ENCODE measurements around the gene FN1. TPM values are rescaled to one million over a fixed set of nuclear protein-coding genes. Genes with fewer than 3 reads are reported as not detected.

Gene FN1
- total and polyA plus RNA-seq, 2 of the 8 experiments (the other 6 are each of a cell fraction or from before 2014, with no cell fraction given), result 42.9 to 109 TPM

DNA sequence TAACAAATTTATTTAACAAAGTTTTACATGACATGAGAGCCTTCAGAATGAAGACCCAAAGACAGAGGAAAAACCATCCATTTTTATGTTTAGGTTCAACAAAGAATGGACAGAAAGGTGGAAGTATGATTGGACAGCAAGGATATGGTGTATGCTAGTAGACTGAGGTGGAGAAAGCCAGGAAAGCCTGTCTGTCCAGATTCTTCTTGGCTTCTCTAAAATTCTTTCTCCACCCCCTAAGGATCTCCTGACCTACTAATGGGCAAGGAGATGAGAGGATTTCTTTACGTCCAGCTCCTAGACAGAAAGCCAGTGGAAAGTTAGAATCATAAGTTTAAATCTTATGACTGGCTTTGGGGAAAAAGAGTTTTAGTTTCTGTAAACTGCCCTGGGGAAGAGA lies 121.0 kb downstream of the FN1 start:
- Histone ChIP-seq H3K36me3 (ENCODE audit: control insufficient read depth in 2 of 4, insufficient read depth in 4 of 4, low read length in 3 of 4) (peaks cover 3 to 70% (median 32%) of the 10 kb centered on the region in 4 experiments; a peak in 7 of 8 replicates), H2BK5ac (ENCODE audit: low read depth, low read length) (no peak overlapping the region), H2BK120ac (replicated peaks; ENCODE audit: low read depth, low read length) (no peak overlapping the region), H3K4me2 (ENCODE audit: insufficient read depth in 1 of 2, low read depth in 2 of 2, low read length in 2 of 2) (no peak overlapping the region), H3K4me1 (replicated peaks in 1 of 4; ENCODE audit: control insufficient read depth in 3 of 4, insufficient read depth in 4 of 4, low read length in 3 of 4) (peaks cover 0 to 12% (median 2%) of the 10 kb centered on the region in 4 experiments; a peak in 5 of 7 replicates), H3K23me2 (ENCODE audit: low read depth, low read length) (peaks cover 3% of the 10 kb centered on the region; the same call in 1 of the 2 replicates), H3K56ac (replicated peaks; ENCODE audit: insufficient read length, low read depth, low read length) (no peak overlapping the region), H2BK12ac (ENCODE audit: low read depth, low read length) (no peak overlapping the region), H3K18ac (ENCODE audit: extremely low read depth, low read length) (no peak overlapping the region), H4K20me1 (replicated peaks in 1 of 2; ENCODE audit: control insufficient read depth in 1 of 2, insufficient read depth in 2 of 2, low read length in 2 of 2) (peaks cover 0 to 2% of the 10 kb centered on the region in 2 experiments), H3K9ac (replicated peaks in 1 of 4; ENCODE audit: extremely low read depth in 1 of 4, low read depth in 3 of 4, low read length in 3 of 4) (no peak overlapping the region), H2AFZ (ENCODE audit: low read length) (no peak overlapping the region), H3K9me3 (ENCODE audit: insufficient read depth in 2 of 2, low read depth in 1 of 2, low read length in 1 of 2) (no peaks in the 10 kb centered on the region), H3K4me3 (ENCODE audit: extremely low read depth in 1 of 4, insufficient read depth in 2 of 4, low read depth in 3 of 4, low read length in 4 of 4) (no peak overlapping the region), H2AK5ac (ENCODE audit: low read depth, low read length) (no peak overlapping the region), H2BK20ac (ENCODE audit: low read length) (no peak overlapping the region), H3K27ac (ENCODE audit: low read depth, low read length) (no peak overlapping the region), H3K27me3 (replicated peaks in 1 of 4; ENCODE audit: control insufficient read depth in 3 of 4, extremely low read depth in 1 of 4, insufficient read depth in 3 of 4, low read length in 3 of 4) (no peaks in the 10 kb centered on the region), H3K79me1 (ENCODE audit: low read depth, low read length) (no peaks in the 10 kb centered on the region), H3K23ac (ENCODE audit: insufficient read length) (no peak overlapping the region), H4K91ac (replicated peaks; ENCODE audit: insufficient read length, low read length) (no peak overlapping the region), H3K14ac (ENCODE audit: insufficient read length) (no peak overlapping the region), H3K79me2 (ENCODE audit: control insufficient read depth in 1 of 2, insufficient read depth in 2 of 2, low read length in 2 of 2) (peaks cover 0 to 49% of the 10 kb centered on the region in 2 experiments; a peak in 2 of 4 replicates), H2BK15ac (ENCODE audit: low read length) (no peak overlapping the region), H3K4ac (replicated peaks; ENCODE audit: insufficient read length, low read depth, low read length) (no peak overlapping the region), H4K8ac (ENCODE audit: extremely low read depth, insufficient read depth, low read length) (no peak overlapping the region), H4K5ac (ENCODE audit: insufficient read length, low read depth, low read length) (no peak overlapping the region)
- DNase-seq (ENCODE audit: low read depth in 1 of 2, low spot score in 2 of 2), result no peak
- CTCF ChIA-PET (ENCODE audit: partially characterized antibody), result no interaction called here
- no peak for FAIRE-seq
- WGBS, 2 experiments (ENCODE audit: extremely low coverage in 1 of 2, insufficient coverage in 1 of 2, insufficient read length in 1 of 2, insufficient replicate concordance in 2 of 2, low coverage in 1 of 2, low lambda C conversion rate in 2 of 2, missing lambda C conversion rate in 1 of 2), result 93% methylated on average over 1 of the region's 1 CpG; no CpG with 5 or more reads in 1 of the 2 experiments
- POLR2A ChIA-PET (ENCODE audit: partially characterized antibody), result no interaction called here
- TF ChIP-seq FOSL1 (IDR thresholded peaks at IDR 0.05; ENCODE audit: insufficient read depth, low read depth, low read length), result no peak
- no peak for TF ChIP-seq SIN3A (conservative IDR thresholded peaks at IDR 0.05 in 1 of 2, IDR thresholded peaks at IDR 0.05 in 1 of 2; ENCODE audit: low read depth in 1 of 2, low read length in 2 of 2)
- no peak for TF ChIP-seq HDAC2 (IDR thresholded peaks at IDR 0.05; ENCODE audit: borderline replicate concordance in 1 of 2, low read depth in 2 of 2, low read length in 2 of 2)
- TF ChIP-seq BACH1 (IDR thresholded peaks at IDR 0.05; ENCODE audit: low read length), result no peak
- no peak for TF ChIP-seq MAFK (IDR thresholded peaks at IDR 0.05; ENCODE audit: low read depth, low read length)
- no peak for TF ChIP-seq CTBP2 (IDR thresholded peaks at IDR 0.05; ENCODE audit: borderline replicate concordance, insufficient read depth, insufficient read length, low read length)
- TF ChIP-seq CBX8 (IDR thresholded peaks at IDR 0.05; ENCODE audit: borderline replicate concordance, low read depth, low read length), result no peak
- no peak for TF ChIP-seq SRF (IDR thresholded peaks at IDR 0.05; ENCODE audit: low read depth, low read length)
- no peak for TF ChIP-seq SP4 (IDR thresholded peaks at IDR 0.05; ENCODE audit: low read length)
- TF ChIP-seq POU5F1 (IDR thresholded peaks at IDR 0.05; ENCODE audit: low read depth, low read length), result no peak
- no peak for TF ChIP-seq SUZ12 (IDR thresholded peaks at IDR 0.05; ENCODE audit: low read length)
- TF ChIP-seq RNF2 (IDR thresholded peaks at IDR 0.05; ENCODE audit: borderline replicate concordance, low read depth, low read length, missing control alignments, poor library complexity, severe bottlenecking), result no peak
- TF ChIP-seq GTF2F1 (IDR thresholded peaks at IDR 0.05; ENCODE audit: borderline replicate concordance, low read depth, low read length), result no peak
- TF ChIP-seq SP1 (IDR thresholded peaks at IDR 0.05; ENCODE audit: low read depth, low read length), result no peak
